ENCODE data around the gene HPCA. TPM values are rescaled to one million over a fixed set of nuclear protein-coding genes. Genes with fewer than 3 reads are reported as not detected.
A peak's percentile ranks its signal among the peaks of the same experiment; 100 is the strongest.

Gene HPCA
- total RNA-seq, 1 experiment from 2014 or later, result not detected

DNA sequence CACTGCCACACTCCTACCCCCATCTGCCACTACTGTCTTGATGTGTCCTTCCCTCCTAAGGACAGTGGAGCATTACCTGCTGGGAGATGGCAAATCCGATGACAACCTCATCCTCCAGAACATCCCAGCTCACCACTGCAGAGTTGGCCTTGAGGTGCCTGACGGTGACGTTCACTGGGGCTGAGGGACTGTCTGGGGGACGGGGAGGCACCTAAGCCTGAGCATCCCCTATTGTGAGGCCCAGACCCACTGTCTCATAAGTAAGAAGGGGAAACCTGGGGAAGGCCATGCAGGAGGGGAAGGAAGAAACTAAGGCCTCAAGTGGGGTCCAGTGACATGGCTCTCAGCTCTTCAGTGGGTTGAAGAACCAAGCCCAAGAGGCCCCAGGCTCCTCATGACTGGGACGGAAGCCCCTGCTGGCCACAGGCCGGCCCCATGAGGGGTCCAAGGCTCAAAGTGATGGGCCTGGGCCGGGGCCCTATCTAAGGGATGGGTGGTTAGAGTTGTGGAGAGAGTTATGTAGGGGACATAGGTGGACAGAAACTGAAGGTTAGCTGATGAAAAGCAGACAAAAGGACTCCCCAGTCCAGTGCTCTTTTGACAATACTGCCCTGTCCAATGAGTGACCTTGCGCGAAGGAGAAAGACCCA is 17.4 kb upstream of the HPCA start:
- DNase-seq (ENCODE audit: low read depth, low spot score), result no peak
- in situ Hi-C loops (cut with HindIII; ENCODE audit: low pct_unique_long_range_greater_than_20kb, low sequenced_read_pairs), result no loop called here

DNA sequence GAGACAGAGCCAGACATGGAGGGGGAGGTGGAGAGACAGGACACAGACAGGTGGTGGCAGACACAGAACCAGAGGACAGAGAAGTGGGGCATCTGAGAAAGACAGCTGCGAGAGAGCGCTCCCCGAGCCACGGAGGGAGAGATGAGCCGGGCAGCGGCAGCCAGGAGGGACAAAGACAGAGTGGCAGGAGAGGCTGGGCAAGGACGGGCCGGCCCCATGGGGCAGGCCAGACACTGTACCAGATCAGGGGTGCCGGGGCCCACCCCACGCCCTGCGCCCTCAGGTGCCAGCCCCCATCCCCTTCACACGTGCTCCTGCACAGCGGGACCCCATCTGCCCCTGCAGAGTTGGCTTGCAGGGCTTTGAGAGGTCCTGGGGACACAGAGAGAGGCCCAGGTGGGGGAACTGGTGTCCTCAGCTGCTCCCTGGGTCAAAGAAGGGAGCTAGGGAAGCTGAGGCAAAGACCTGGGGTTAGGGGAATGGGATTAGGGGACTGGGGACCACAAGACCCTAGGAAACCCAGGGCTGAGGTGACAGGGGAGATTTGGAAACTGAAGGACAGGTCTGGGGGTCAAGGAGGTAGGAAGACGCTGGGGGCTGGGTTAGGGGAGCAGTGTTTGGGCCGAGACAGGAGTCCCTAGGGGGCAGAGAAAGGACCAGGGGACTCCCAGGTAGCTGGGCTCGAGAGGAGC is 16.2 kb upstream of the HPCA start:
- in situ Hi-C loops (cut with HindIII; ENCODE audit: low pct_unique_long_range_greater_than_20kb, low sequenced_read_pairs), result no loop called here
- no peak for DNase-seq (ENCODE audit: low read depth, low spot score)

DNA sequence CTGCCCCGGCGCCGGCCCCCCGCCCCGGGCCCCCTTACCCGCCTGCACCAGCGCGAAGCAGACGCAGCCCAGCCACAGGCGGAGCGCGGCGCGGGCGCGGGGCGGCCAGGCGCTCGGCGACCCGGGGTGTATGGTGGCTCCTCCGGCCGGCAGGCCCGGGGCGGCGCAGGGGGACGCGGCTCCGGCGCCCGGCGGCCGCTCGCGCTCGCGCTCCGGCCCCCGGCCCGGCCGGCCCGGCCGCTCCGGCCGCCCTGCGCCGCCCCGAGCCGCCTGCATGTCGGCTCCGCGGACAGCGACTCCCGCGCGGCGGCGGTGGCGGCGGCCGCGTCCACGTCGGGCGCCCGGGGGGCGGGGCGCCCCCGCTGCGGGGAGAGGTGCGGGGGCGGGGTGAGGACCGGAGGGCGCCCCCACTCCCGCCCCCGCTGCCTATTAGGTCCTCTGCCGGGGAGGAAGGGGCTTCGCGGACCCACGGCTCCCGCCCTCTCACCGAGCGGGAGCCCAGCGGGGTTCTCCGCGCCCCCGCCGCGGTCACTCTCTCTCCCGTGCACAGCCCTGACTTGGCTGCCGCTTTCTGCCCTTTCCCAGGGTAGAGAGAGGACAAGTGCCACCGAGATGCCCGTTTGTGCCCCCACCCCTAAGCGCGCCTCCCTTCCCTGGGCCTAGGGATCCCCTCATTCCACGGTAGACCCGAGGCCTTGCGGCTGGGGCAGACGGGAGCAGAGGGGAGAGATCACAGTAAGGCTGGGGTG is 15.5 kb upstream of the HPCA start, which contains the start of gene FNDC5:
FNDC5 (minus strand) TSS at position 298 of the 749 bp plus-strand sequence.
- no peak for DNase-seq (ENCODE audit: low read depth, low spot score)
- in situ Hi-C loops (cut with HindIII; ENCODE audit: low pct_unique_long_range_greater_than_20kb, low sequenced_read_pairs), result no loop called here

DNA sequence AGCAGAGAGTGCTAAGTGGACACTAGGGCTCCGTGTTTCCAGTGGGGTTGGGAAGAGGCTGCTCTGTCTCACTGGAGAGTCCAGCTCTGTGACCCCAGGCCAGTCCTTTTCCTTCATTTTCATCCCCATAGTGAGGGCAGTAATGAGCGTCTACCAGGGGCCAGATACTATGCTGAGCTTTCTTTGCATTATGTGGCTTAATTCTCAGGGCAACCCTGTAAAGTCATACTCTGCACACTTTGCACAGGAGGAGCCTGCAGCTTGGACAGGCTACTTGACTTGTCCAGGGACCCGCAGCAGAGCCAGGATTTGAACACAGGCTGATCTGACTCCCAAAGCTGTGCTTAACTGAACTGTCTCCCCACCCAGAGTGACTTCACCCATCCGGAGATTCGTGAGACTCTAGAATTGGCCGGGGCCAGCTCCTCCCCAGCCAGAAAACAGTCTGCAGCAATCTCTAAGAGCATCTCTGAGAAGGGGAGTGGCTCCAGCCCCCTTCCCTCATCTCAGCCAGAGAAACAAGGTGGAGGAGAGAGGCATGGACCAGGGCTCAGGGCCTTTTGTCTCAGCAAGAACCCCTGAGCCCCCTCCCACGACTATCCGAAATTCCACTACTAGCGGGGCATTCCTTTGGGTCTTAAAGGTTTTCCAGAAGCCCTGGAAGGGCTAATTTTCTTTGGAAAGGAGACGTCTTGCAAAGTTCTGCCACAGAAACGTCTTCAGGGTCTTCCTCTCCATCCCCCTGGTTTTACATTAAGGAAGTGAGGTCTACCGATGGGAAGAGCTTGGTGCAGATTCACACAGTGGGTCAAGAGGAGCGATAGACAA is 14.7 kb upstream of the HPCA start:
- no peak for DNase-seq (ENCODE audit: low read depth, low spot score)
- in situ Hi-C loops (cut with HindIII; ENCODE audit: low pct_unique_long_range_greater_than_20kb, low sequenced_read_pairs), result no loop called here

DNA sequence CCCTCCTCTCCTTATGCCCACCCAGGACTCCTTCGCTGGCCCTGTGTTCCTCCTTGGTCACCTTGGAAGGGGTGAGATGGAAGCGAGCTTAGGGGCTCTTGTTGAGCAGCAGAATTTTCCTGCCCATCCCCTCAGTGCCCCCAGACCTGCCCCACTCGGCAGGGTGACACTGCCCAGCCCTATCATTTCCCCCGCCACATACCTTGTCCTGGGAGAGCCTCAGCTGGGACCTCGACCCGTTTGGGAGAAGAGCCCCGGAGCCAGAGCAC is 14.2 kb upstream of the HPCA start:
- DNase-seq (ENCODE audit: low read depth, low spot score), result no peak
- in situ Hi-C loops (cut with HindIII; ENCODE audit: low pct_unique_long_range_greater_than_20kb, low sequenced_read_pairs), result no loop called here

DNA sequence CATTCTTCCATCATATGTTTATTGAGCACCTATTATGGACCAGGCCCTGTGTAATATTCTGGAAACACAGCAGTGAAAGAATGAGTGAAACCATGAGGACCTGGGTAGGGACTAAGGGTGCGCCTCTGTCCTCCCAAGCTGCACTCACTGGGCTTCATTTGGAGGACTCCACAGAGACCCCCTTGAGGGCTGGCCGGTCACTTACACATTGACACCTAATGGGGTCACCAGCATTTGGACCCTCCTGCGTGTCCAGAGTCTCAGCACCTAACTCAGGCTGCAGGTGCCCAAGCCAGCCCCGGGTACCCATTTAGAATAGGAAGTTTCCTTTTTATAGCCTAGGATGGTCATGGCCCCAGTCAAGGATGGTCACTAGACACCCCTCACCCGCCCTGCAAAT is 12.8 kb upstream of the HPCA start:
- in situ Hi-C loops (cut with HindIII; ENCODE audit: low pct_unique_long_range_greater_than_20kb, low sequenced_read_pairs), result no loop called here
- DNase-seq (ENCODE audit: low read depth, low spot score), result no peak

DNA sequence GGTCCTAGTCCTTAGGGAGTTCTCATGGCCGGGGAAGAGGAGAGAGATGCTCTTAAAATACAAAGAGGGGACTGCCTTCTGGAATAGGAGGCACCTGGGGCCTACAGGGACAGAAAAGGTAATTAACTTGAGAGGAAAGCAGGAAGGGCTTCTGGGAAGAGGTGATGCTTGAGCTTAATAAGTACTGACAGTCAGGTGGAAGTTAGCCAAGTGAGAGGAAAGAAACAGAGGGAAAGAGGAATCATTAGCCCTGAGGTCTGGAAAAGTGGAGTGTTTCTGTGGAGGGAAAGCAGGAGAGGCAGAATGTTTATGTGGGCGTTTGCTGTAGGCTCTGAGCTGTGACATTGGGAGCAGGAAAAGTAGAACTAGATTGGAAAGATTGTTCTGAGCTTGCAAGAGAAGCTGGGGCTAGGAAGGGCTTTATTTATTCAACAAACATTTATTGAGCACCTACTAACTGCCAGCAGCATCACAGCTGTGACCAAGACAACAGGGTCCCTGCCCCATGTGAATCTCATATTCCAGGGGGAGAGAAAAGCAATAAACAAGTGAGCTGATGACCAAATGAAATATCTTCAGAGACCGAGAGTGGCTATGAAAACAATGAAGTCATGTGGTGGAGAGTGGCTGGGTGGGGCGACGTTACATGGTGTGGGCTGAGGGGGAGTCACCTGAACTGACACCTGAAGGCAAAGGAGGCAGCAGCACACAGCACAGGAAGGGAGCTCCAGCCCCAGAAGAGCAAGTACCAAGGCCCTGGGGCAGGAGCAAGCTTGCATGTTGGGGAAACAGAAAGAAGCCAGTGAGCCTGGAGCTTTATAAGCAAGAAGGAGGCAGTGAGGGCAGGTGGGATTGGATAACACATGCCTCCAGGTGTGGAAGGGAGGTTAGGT is 11.2 kb upstream of the HPCA start:
- no peak for DNase-seq (ENCODE audit: low read depth, low spot score)
- in situ Hi-C loops (cut with HindIII; ENCODE audit: low pct_unique_long_range_greater_than_20kb, low sequenced_read_pairs), result no loop called here

DNA sequence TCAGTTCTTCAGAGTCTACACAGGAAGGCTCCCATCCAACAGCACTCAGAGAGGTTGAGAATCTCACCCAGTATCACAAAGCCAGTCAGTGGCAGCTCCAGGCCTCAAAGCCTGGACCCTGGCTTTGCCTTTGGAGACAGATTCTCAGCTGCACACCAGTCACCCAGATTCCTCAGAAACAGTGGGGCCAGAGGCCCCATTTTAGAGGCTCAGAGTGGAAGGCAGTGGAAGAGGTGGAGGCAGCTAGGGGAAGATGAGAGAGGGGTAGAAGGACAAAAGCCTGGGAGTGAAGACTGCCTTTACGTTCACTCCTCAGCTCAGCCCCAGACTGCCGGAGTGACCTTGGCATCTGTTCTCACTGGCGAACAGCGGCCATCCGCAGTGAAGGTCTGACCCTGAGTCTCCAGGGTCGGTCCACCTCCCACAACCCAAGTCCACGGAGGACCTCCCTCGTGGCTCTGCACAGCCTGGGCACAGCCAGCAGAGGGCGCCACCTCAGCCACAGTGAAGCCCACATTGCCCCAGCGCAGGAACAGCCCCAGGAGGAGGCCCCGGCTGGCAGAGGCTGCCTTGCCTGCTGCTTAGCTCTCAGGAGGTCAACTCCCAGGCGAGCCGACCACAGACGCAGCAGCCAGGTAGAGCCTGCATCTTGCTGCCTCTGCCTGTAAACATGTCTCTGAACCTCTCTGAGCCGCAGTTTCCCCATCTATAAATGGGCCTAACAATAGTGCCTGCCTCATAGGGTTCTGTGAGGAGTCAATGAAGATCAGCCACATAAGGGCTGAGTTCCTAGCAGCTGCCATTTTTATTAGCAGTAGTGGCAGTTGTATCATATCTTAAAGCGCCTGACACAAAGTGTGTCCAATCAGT is 9.7 kb upstream of the HPCA start:
- in situ Hi-C loops (cut with HindIII; ENCODE audit: low pct_unique_long_range_greater_than_20kb, low sequenced_read_pairs), result no loop called here
- DNase-seq (ENCODE audit: low read depth, low spot score), result peak; percentile 71

DNA sequence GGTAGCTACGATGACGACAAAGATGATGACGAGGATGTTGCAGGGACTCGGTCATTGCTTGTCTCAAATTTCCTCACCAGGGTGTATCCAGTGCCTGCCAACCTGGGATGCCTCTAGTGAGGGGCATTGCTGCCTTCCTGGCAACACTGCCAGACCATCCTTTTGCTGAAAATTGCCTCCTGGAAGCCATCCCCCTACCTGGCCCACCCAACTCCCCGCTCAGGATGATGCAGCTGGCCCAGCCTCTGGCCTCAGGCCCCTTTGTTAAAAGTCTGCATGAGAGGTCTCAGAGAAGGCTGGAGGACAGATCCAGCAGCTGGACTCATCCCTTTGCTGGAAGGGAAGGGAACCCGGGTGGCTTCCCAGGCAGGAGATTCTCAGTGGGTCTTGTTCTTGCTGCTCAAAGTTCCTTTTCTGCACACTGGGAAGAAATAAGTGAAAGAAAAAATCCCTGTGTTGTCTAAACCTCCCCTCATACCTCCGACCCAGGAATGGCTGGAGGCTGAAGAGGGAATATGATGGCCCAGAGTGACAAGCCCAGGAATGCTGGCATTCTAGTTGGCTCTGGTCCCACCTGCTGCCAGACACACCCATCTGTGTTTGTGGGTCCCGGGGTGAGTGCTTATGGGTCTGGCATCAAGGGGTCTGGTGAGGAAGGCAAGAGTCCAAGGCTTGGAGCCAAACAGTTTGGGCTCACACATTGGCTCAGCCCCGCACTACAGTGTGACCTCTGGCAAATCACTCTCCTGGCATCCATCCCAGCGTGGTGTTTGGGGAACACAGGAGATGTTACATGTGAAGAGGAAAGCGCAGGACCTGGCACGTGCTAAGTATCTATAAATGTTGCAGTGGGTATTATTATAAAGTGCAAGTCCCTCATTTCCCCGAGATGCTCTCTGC is 8.8 kb upstream of the HPCA start:
- in situ Hi-C loops (cut with HindIII; ENCODE audit: low pct_unique_long_range_greater_than_20kb, low sequenced_read_pairs), result no loop called here
- DNase-seq (ENCODE audit: low read depth, low spot score), result no peak

DNA sequence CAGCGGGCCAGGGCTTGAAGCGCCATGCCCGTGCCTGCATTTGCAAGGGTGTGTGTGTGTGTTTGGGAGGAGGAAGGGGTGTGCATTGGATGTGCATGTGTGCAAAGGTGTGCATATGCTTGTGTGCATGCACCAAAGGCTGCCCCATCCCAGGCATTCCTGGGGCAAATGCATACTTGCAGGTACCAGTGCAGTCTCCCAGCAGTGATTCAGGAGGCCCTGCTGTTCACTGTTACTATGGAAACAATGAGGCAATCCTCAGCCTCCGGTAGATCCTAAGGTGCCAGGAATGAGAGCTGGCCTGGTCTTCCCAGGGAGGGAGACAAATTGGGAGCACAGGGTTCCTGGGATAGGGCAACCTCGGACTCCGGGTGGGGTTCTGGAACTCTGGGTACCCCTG is 8.1 kb upstream of the HPCA start:
- in situ Hi-C loops (cut with HindIII; ENCODE audit: low pct_unique_long_range_greater_than_20kb, low sequenced_read_pairs), result no loop called here
- DNase-seq (ENCODE audit: low read depth, low spot score), result no peak

DNA sequence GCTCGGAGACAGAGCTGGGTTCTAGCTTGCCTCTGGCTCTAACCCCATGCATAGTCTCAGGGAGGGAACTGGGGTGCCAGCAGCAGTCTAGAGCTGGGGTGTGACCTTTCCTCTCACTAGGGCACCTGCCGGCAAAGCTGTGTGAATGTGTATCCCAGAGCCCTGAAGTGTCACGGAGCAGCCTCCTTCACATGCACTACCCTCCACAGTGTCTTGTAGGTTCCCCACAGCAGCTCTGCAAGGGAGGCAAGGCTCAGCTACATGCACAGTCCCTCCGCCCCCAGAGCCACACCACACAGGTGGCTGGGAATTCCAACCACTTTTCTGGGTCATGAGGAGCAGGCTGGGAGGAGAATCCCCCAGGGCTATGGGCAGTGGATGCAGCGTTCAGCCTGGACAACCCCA is 7.7 kb upstream of the HPCA start:
- DNase-seq (ENCODE audit: low read depth, low spot score), result no peak
- in situ Hi-C loops (cut with HindIII; ENCODE audit: low pct_unique_long_range_greater_than_20kb, low sequenced_read_pairs), result no loop called here

DNA sequence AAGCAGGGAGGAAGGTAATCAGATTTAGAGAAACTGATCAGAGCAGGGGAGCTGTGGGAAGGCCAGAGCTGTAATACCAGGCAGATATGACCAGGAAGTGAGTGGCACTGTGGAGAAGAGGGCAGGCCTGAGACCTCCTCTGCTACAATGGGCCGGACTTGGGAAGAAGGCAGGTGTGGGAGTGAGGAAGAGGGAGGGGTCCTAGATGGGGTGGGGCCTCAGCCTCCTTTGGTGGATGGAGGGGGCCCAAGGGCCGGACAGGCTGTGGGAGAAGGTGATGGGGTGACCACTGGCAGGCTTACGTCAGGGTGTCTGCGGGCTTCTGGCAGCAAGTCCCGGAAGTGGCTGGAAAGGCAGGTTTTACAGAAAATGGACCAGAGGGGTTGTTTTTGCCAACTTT is 5.0 kb upstream of the HPCA start:
- in situ Hi-C loops (cut with HindIII; ENCODE audit: low pct_unique_long_range_greater_than_20kb, low sequenced_read_pairs), result no loop called here
- DNase-seq (ENCODE audit: low read depth, low spot score), result no peak

DNA sequence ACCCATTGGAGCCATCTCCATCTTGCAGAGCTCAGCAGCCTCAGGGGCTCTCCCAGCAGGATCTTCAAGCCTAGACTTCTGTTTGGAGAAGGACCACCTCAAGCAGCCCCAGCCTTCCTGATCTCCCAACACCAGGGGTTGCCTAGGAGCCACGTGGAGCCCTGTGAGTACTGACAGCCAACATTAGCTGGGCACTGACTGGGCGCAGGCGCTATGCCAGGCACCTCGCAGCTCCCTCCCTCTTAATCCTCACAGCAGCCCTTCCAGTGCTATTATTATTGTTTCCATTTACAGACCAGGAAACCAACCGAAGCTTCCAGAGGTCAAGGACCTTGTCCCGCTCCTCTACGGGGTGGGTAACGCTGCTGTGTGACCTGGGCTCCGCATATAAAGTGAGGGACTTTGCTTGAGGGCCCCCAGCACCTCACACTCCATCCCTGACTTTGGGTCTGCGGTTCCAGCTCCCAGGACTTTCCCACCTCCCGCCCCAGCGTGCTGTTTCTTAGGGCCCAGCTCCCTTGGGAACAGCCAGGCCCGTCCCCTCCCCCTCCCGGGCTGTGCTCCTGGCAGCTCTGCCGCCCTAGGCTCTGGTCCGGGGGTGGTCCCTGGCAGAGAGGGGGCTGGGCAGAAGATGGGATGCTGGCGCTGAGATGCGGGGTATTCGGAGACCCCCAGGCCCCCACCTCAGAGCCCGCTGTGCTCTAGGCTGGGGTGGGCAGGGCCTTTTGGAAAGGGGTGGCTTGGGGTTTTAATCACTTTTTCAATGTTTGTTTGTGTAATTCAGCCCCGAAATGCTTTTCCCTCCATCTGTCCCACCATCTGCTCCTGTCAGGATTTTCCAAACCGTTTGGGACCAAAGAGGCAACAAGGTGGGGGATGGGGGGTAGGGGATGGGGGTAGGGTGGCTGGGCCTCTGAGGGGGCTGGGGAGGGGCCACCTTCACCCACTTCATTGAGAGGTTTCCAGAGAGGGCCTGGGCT is 4.1 kb upstream of the HPCA start:
- in situ Hi-C loops (cut with HindIII; ENCODE audit: low pct_unique_long_range_greater_than_20kb, low sequenced_read_pairs), result no loop called here
- DNase-seq (ENCODE audit: low read depth, low spot score), result no peak

DNA sequence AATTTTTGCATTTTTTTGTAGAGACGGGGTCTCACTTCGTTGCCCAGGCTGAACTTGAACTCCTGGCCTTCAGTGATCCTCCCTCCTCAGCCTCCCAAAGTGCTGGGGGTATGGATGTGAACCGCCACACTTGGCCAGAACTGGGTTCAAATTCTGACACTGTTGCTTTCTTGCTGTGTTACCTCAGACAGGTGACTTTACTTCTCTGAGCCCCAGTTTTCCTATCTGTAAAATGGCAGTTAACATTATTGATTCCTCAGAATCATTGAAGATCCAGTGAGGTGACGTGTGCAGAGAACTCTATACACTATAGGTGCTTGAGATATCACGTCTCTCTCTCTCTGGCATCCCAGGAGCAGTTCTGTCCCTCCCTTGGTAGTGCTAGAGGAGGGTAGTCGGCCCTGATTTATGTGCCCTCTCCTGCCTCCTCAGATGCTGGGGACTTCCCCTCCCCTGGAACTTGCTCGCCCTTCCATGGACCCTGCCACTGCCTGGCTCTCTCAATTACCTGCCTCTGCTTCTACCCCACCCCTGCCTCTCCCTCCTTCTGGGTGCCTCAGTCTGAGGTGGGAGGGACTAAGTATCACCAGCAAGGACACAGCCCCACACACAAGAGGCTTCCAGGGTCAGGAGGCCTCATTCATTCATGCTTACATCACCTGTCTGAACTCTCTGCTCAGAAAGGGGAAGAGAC is 2.8 kb upstream of the HPCA start:
- in situ Hi-C loops (cut with HindIII; ENCODE audit: low pct_unique_long_range_greater_than_20kb, low sequenced_read_pairs), result no loop called here
- DNase-seq (ENCODE audit: low read depth, low spot score), result no peak

All from SK-MEL-5 (cell line).